ENCODE results near the gene H19.

The H19 gene

DNA sequence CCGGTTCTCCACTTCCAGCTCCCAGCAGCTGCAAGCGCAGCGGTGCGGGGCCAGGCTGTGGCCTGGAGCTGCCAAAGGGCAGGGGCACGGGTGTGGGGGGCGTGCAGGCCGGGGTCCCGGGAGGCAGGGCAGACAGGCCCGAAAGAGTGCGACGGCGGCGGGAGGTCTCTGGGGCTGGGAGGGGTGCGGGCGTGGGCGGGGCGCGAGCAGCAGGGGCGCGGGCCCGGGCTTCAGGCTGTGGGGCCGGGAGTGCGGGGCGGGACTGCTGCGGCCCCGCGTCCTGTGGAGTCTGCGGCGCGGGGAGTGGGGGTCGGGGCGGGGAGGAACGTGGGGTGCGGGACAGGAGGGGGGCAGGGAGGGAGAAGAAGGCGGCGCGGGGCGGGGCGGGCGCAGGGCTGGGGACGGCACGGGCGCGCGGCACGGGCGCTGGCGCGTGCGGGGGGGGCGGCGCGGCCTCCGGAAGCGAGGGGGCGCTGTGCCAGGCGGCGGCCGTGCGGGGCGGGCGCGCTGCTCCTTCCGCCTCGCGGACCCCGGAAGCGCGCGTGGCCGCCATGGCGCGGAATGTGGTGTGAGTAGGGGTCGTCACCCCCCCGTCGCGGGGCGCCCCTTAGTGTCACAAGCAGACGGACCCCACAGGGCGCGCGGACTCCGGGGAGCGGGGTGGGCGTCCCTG lies 50.7 kb downstream of the H19 start, which contains the start of gene MRPL23:
Gene MRPL23 (plus strand): TSS at position 521 of the 673 bp plus-strand sequence. CDS start 31 bp downstream, at position 552.
- DNase-seq = no peak
